HepG2 (cell line): Measurements from ENCODE around the gene RILPL1. TPM values are rescaled to one million over a fixed set of nuclear protein-coding genes. Genes with fewer than 3 reads are reported as not detected.

Source experiments
- FOXC1 ChIP-seq: sonication (generic); formaldehyde crosslinking; IDR thresholded peaks from 2 replicates; pipeline ENCODE4 v1.8.0; 2022; ENCODE audit warnings: mild to moderate bottlenecking, missing genetic modification reagents, borderline replicate concordance
- HNF1B ChIP-seq: sonication (generic); formaldehyde crosslinking; IDR thresholded peaks from 2 replicates; pipeline ENCODE4 v1.5.1; 2020; ENCODE audit warnings: mild to moderate bottlenecking, moderate library complexity, missing genetic modification reagents
- HNRNPK ChIP-seq: fragments of 200-400 bp; formaldehyde crosslinking; IDR thresholded peaks from 2 replicates; pipeline ENCODE4 v1.6.1; 2018; ENCODE audit warnings: low read length, low read depth, moderate library complexity, mild to moderate bottlenecking; ENCODE audit not compliant: poor library complexity, severe bottlenecking
- JUN ChIP-seq: sonication (generic); formaldehyde crosslinking; IDR thresholded peaks from 2 replicates; pipeline ENCODE4 v1.4.0; 2020; ENCODE audit warnings: mild to moderate bottlenecking, missing genetic modification reagents
- KDM3A ChIP-seq: IDR thresholded peaks from 2 replicates; pipeline ENCODE4 v1.6.1; 2018; ENCODE audit warnings: low read depth, missing compliant biosample characterization
- MIXL1 ChIP-seq: IDR thresholded peaks from 2 replicates; pipeline ENCODE4 v1.6.1; 2016
- MTF2 ChIP-seq: sonication (generic); formaldehyde crosslinking; IDR thresholded peaks from 2 replicates; pipeline ENCODE4 v1.5.0; 2020; ENCODE audit warnings: missing genetic modification reagents, borderline replicate concordance
- PAXIP1 ChIP-seq: sonication (generic); formaldehyde crosslinking; conservative IDR thresholded peaks from 2 replicates; pipeline ENCODE4 v1.4.0; 2020; ENCODE audit warnings: mild to moderate bottlenecking, missing genetic modification reagents, moderate library complexity
- SOX6 ChIP-seq, 2 experiments: fragments of 450-650 bp in 1 of 2; sonication (generic) in 1 of 2; formaldehyde crosslinking in 1 of 2; IDR thresholded peaks; 2 replicates each; pipeline versions ENCODE4 v1.4.0 to v1.6.1; 2017 to 2020; ENCODE audit warnings: antibody characterized with exemption in 1 of 2, mild to moderate bottlenecking in 1 of 2, missing genetic modification reagents in 1 of 2
- SYNCRIP ChIP-seq: fragments of 200-400 bp; formaldehyde crosslinking; IDR thresholded peaks from 2 replicates; pipeline ENCODE4 v1.6.1; 2018; ENCODE audit warnings: mild to moderate bottlenecking, low read depth, low read length; ENCODE audit not compliant: insufficient read depth
- TFAP4 ChIP-seq: sonication (generic); IDR thresholded peaks from 2 replicates; pipeline ENCODE4 v1.6.1; 2016; ENCODE audit warnings: low read depth, borderline replicate concordance
- YY1 ChIP-seq: IDR thresholded peaks from 2 replicates; pipeline ENCODE4 v1.6.1; 2011; ENCODE audit warnings: low read length, low read depth, moderate library complexity, mild to moderate bottlenecking; ENCODE audit not compliant: insufficient read depth, insufficient replicate concordance
- ZNF430 ChIP-seq: sonication (generic); formaldehyde crosslinking; IDR thresholded peaks from 2 replicates; pipeline ENCODE4 v1.9.0; 2021; ENCODE audit warnings: mild to moderate bottlenecking, missing genetic modification reagents
- ZNF572 ChIP-seq: sonication (generic); formaldehyde crosslinking; IDR thresholded peaks from 2 replicates; pipeline ENCODE4 v1.5.1; 2020; ENCODE audit warnings: mild to moderate bottlenecking, missing genetic modification reagents
- ZNF614 ChIP-seq: IDR thresholded peaks from 2 replicates; pipeline ENCODE4 v1.6.1; 2018; ENCODE audit warnings: missing biosample characterization, missing genetic modification reagents, inconsistent platforms, borderline replicate concordance
- ZNF7 ChIP-seq: IDR thresholded peaks from 2 replicates; pipeline ENCODE4 v1.6.1; 2016; ENCODE audit warnings: missing biosample characterization, missing genetic modification reagents
- ZNF770 ChIP-seq: sonication (generic); formaldehyde crosslinking; IDR thresholded peaks from 2 replicates; pipeline ENCODE4 v1.5.0; 2020; ENCODE audit warnings: mild to moderate bottlenecking, missing genetic modification reagents
- polyA plus RNA-seq, 8 experiments: library from polyadenylated mRNA; depleted of rRNA in 3 of 8; stranded (reverse) in 7 of 8; unstranded in 1 of 8; fragments of >200 nt; fragmentation: Illumina TruSeq in 4 of 8; extraction: Trizol in 4 of 8; gene quantifications; 2 replicates each; pipeline versions ENCODE4 v1.2.1 to v1.2.3, GENCODE V29; 2011 to 2016; ENCODE audit warnings: low read depth in 4 of 8, missing spikeins in 1 of 8, mixed read lengths in 1 of 8; ENCODE audit not compliant: insufficient read depth in 1 of 8
- total RNA-seq, 5 experiments: library from RNA; depleted of rRNA; stranded (reverse); fragments of >200 nt; fragmentation: Illumina TruSeq; extraction: Trizol; gene quantifications; 2 replicates each; pipeline ENCODE4 v1.2.3, GENCODE V29; 2016; ENCODE audit warnings: low read depth in 1 of 5

Gene RILPL1
- total and polyA plus RNA-seq, 2 of the 13 experiments (the other 11 are each of a cell fraction or from before 2014, with no cell fraction given), result 5.8 to 28.4 TPM

- TF ChIP-seq JUN (CRISPR knock-in tag) (no peak), SOX6 (IDR thresholded peaks at IDR 0.05) (no peak), SOX6 (CRISPR knock-in tag; IDR thresholded peaks at IDR 0.05) (peak; percentile 33; the same call in 1 of the 2 replicates), FOXC1 (CRISPR knock-in tag) (no peak), SYNCRIP (no peak), YY1 (no peak), ZNF7 (CRISPR knock-in tag) (no peak), ZNF770 (CRISPR knock-in tag) (no peak), ZNF572 (CRISPR knock-in tag) (no peak), MIXL1 (CRISPR knock-in tag) (0 out of 2 replicates have a peak, but pooled peaks have one; percentile 49), MTF2 (CRISPR knock-in tag) (no peak), TFAP4 (peak; percentile 97), ZNF614 (0 out of 2 replicates have a peak, but pooled peaks have one; percentile 38), ZNF430 (CRISPR knock-in tag) (peak; percentile 60; the same call in 1 of the 2 replicates), PAXIP1 (CRISPR knock-in tag) (peak; percentile 82), KDM3A (CRISPR knock-in tag) (no peak), HNRNPK (no peak), HNF1B (CRISPR knock-in tag) (peak; percentile 46; the same call in 1 of the 2 replicates)
Observed at GRCh38 chr12:123519141-123520001, 14.1 kb downstream of the RILPL1 start (continued).
